H1 (cell line): ENCODE results near the gene FLNA. TPM values are rescaled to one million over a fixed set of nuclear protein-coding genes. Genes with fewer than 3 reads are reported as not detected.

ENCODE experiments used
- BACH1 ChIP-seq: IDR thresholded peaks from 2 replicates; pipeline ENCODE4 v1.6.1; 2012; ENCODE audit warnings: low read length, improper control_type of control experiment
- CBX8 ChIP-seq: fragments of 300-800, 300-1000 bp; sonication (generic); IDR thresholded peaks from 2 replicates; pipeline ENCODE4 v1.7.1; 2016; ENCODE audit warnings: low read depth, low read length, borderline replicate concordance
- CHD2 ChIP-seq: IDR thresholded peaks from 2 replicates; pipeline ENCODE4 v1.6.1; 2012; ENCODE audit warnings: low read length, improper control_type of control experiment
- CREB1 ChIP-seq: IDR thresholded peaks from 2 replicates; pipeline ENCODE4 v1.6.1; 2012; ENCODE audit warnings: inconsistent platforms
- EZH2 ChIP-seq: fragments of 200-600 bp; sonication (generic); IDR thresholded peaks from 2 replicates; pipeline ENCODE4 v1.7.1; 2012; ENCODE audit warnings: low read depth, mild to moderate bottlenecking, moderate library complexity, low read length, inconsistent platforms; ENCODE audit not compliant: severe bottlenecking
- GABPA ChIP-seq: IDR thresholded peaks from 2 replicates; pipeline ENCODE4 v1.6.1; 2011; ENCODE audit warnings: mild to moderate bottlenecking, low read length, moderate library complexity, borderline replicate concordance; ENCODE audit not compliant: insufficient read depth
- JUND ChIP-seq: IDR thresholded peaks from 2 replicates; pipeline ENCODE4 v1.6.1; 2011; ENCODE audit warnings: mild to moderate bottlenecking, improper control_type of control experiment, low read length
- NANOG ChIP-seq: IDR thresholded peaks from 2 replicates; pipeline ENCODE4 v1.6.1; 2011; ENCODE audit warnings: low read length, low read depth, mild to moderate bottlenecking, inconsistent platforms; ENCODE audit not compliant: insufficient read depth, poor library complexity, severe bottlenecking
- NRF1 ChIP-seq: IDR thresholded peaks from 2 replicates; pipeline ENCODE4 v1.6.1; 2011; ENCODE audit warnings: mild to moderate bottlenecking, low read depth, low read length, improper control_type of control experiment
- POLR2AphosphoS5 ChIP-seq: IDR thresholded peaks from 2 replicates; pipeline ENCODE4 v1.6.1; 2011; ENCODE audit warnings: low read depth, low read length
- POU5F1 ChIP-seq: IDR thresholded peaks from 2 replicates; pipeline ENCODE4 v1.6.1; 2011; ENCODE audit warnings: low read depth, mild to moderate bottlenecking, low read length, moderate library complexity
- RBBP5 ChIP-seq: IDR thresholded peaks from 2 replicates; pipeline ENCODE4 v1.7.1; 2012; ENCODE audit warnings: low read depth, mild to moderate bottlenecking, inconsistent platforms, low read length, moderate library complexity, borderline replicate concordance
- SIX5 ChIP-seq: IDR thresholded peaks from 2 replicates; pipeline ENCODE4 v1.6.1; 2011; ENCODE audit warnings: mild to moderate bottlenecking, low read depth, low read length
- SUZ12 ChIP-seq: fragments of 200-600 bp; sonication (generic); IDR thresholded peaks from 2 replicates; pipeline ENCODE4 v1.6.1; 2012; ENCODE audit warnings: mild to moderate bottlenecking, inconsistent platforms, low read length, moderate library complexity, mixed read lengths
- TCF12 ChIP-seq: IDR thresholded peaks from 2 replicates; pipeline ENCODE4 v1.6.1; 2011; ENCODE audit warnings: low read depth, mild to moderate bottlenecking, low read length
- ZNF274 ChIP-seq: IDR thresholded peaks from 2 replicates; pipeline ENCODE4 v1.7.0; 2012; ENCODE audit warnings: low read length, borderline replicate concordance; ENCODE audit errors: extremely low read depth
- polyA plus RNA-seq, 7 experiments: library from polyadenylated mRNA; depleted of rRNA in 3 of 7; stranded (reverse) in 5 of 7; unstranded in 2 of 7; fragments of >200 nt in 5 of 7; fragments of 200-250 nt in 2 of 7; gene quantifications; 1 replicate in 5 of 7; 2 replicates in 1 of 7; 4 replicates in 1 of 7; pipeline versions ENCODE4 v1.2.1 to v1.2.3, GENCODE V29; 2011 to 2013; ENCODE audit warnings: missing spikeins in 2 of 7, mixed read lengths in 2 of 7
- total RNA-seq: library from RNA; stranded (reverse); fragmentation: NEBNext Ultra II Directional; extraction: Animal tissue kit (Norgen Biotek cat#: 25700); gene quantifications from 2 replicates; pipeline ENCODE4 v1.2.1, GENCODE V29; 2021
- TF ChIP-seq, protein P1 (sequence below), 3 experiments: IDR thresholded peaks; 1 replicate in 2 of 3; 2 replicates in 1 of 3; pipeline versions ENCODE4 v1.5.1 to v1.6.1; 2011; ENCODE audit warnings: low read length in 3 of 3, mild to moderate bottlenecking in 3 of 3, inconsistent platforms in 2 of 3, low read depth in 1 of 3, moderate library complexity in 1 of 3; ENCODE audit not compliant: insufficient read depth in 1 of 3; ENCODE audit errors: control extremely low read depth in 1 of 3

Gene FLNA
- total and polyA plus RNA-seq, 2 of the 8 experiments (the other 6 are each of a cell fraction or from before 2014, with no cell fraction given): 315 to 925 TPM

GRCh38 chrX:154378799-154379568, 4.5 kb upstream of the FLNA start, which contains the start of gene EMD (continued):
- TF ChIP-seq SIX5: no peak
- TF ChIP-seq NANOG: no peak
- TF ChIP-seq RBBP5: no peak
- TF ChIP-seq GABPA: no peak
- TF ChIP-seq TCF12: no peak
- no peak for TF ChIP-seq JUND
- TF ChIP-seq POLR2AphosphoS5: peak; percentile 21; the same call in 1 of the 2 replicates
- peak; percentile 33 for TF ChIP-seq NRF1
- no peak for TF ChIP-seq SUZ12
- no peak for TF ChIP-seq CBX8
- peak; percentile 98 for TF ChIP-seq CREB1
- TF ChIP-seq BACH1: no peak
- TF ChIP-seq EZH2: no peak
- TF ChIP-seq CHD2: peak; percentile 93
- no peak for TF ChIP-seq POU5F1
- no peak for TF ChIP-seq ZNF274
- TF ChIP-seq, protein P1, sequence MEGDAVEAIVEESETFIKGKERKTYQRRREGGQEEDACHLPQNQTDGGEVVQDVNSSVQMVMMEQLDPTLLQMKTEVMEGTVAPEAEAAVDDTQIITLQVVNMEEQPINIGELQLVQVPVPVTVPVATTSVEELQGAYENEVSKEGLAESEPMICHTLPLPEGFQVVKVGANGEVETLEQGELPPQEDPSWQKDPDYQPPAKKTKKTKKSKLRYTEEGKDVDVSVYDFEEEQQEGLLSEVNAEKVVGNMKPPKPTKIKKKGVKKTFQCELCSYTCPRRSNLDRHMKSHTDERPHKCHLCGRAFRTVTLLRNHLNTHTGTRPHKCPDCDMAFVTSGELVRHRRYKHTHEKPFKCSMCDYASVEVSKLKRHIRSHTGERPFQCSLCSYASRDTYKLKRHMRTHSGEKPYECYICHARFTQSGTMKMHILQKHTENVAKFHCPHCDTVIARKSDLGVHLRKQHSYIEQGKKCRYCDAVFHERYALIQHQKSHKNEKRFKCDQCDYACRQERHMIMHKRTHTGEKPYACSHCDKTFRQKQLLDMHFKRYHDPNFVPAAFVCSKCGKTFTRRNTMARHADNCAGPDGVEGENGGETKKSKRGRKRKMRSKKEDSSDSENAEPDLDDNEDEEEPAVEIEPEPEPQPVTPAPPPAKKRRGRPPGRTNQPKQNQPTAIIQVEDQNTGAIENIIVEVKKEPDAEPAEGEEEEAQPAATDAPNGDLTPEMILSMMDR (IDR thresholded peaks at IDR 0.05; ENCODE audit: control extremely low read depth in 1 of 3, insufficient read depth in 1 of 3, low read depth in 1 of 3, low read length in 3 of 3): no peak
